GM23338 (cell line): Measurements from ENCODE around the gene AGAP1. TPM values are rescaled to one million over a fixed set of nuclear protein-coding genes. Genes with fewer than 3 reads are reported as not detected.

ENCODE experiments used
- ATAC-seq: fragments of 200-7000 bp; cut with Tn5 transposase; 3 replicates; pipeline ENCODE4 v1.9.1; 2020
- DNase-seq: peaks from one replicate; pipeline ENCODE4 v3.0.0-alpha.2; 2015; ENCODE audit warnings: low spot score
- H2AFZ ChIP-seq: fragments of 200-600 bp; sonication (generic); 2 replicates; pipeline ENCODE4 v1.8.0; 2016; ENCODE audit warnings: antibody characterized with exemption, mild to moderate bottlenecking, moderate library complexity
- H3F3A ChIP-seq: fragments of 200-600 bp; sonication (generic); replicated peaks from 2 replicates; pipeline ENCODE4 v1.8.0; 2017; ENCODE audit warnings: antibody characterized with exemption, mixed run types, low read depth
- H3K27ac ChIP-seq: fragments of 200-600 bp; sonication (generic); 2 replicates; pipeline ENCODE4 v1.6.1; 2016; ENCODE audit warnings: low read depth
- H3K27me3 ChIP-seq: fragments of 200-600 bp; sonication (generic); 2 replicates; pipeline ENCODE4 v1.8.0; 2016; ENCODE audit warnings: mild to moderate bottlenecking, mixed run types, moderate library complexity; ENCODE audit not compliant: insufficient read depth
- H3K36me3 ChIP-seq: fragments of 200-600 bp; sonication (generic); 2 replicates; pipeline ENCODE4 v1.8.0; 2016; ENCODE audit warnings: mild to moderate bottlenecking; ENCODE audit not compliant: insufficient read depth
- H3K4me1 ChIP-seq: fragments of 200-600 bp; sonication (generic); 2 replicates; pipeline ENCODE4 v1.8.0; 2016; ENCODE audit warnings: mild to moderate bottlenecking, moderate library complexity; ENCODE audit not compliant: insufficient read depth
- H3K4me2 ChIP-seq: fragments of 200-600 bp; sonication (generic); 2 replicates; pipeline ENCODE4 v1.7.1; 2017; ENCODE audit warnings: mixed run types
- H3K4me3 ChIP-seq: fragments of 200-600 bp; sonication (generic); 2 replicates; pipeline ENCODE4 v1.6.1; 2016; ENCODE audit warnings: mixed run types
- H3K79me2 ChIP-seq: fragments of 200-600 bp; sonication (generic); replicated peaks from 2 replicates; pipeline ENCODE4 v1.8.0; 2017; ENCODE audit warnings: mild to moderate bottlenecking; ENCODE audit not compliant: insufficient read depth
- H3K9me2 ChIP-seq: fragments of 200-600 bp; sonication (generic); 2 replicates; pipeline ENCODE4 v1.8.0; 2017; ENCODE audit not compliant: insufficient read depth
- H4K20me1 ChIP-seq: fragments of 200-600 bp; sonication (generic); replicated peaks from 2 replicates; pipeline ENCODE4 v1.8.0; 2017; ENCODE audit warnings: mild to moderate bottlenecking; ENCODE audit not compliant: insufficient read depth
- H3K27ac Mint-ChIP-seq: 2 replicates; pipeline ENCODE4 v1.8.0; 2020; ENCODE audit warnings: inconsistent platforms, mild to moderate bottlenecking, moderate library complexity, mixed read lengths
- H3K27me3 Mint-ChIP-seq: 3 replicates; pipeline ENCODE4 v1.8.0; 2022; ENCODE audit warnings: low read depth, mild to moderate bottlenecking, moderate library complexity, mixed read lengths, inconsistent platforms; ENCODE audit not compliant: insufficient read depth, poor library complexity
- H3K36me3 Mint-ChIP-seq: 3 replicates; pipeline ENCODE4 v1.8.0; 2021; ENCODE audit warnings: low read depth, mild to moderate bottlenecking, inconsistent platforms, moderate library complexity, mixed read lengths
- H3K4me1 Mint-ChIP-seq: 3 replicates; pipeline ENCODE4 v1.8.0; 2020; ENCODE audit warnings: mild to moderate bottlenecking, inconsistent platforms, mixed read lengths
- H3K4me3 Mint-ChIP-seq: 3 replicates; pipeline ENCODE4 v1.8.0; 2021; ENCODE audit warnings: moderate library complexity, mild to moderate bottlenecking, inconsistent platforms, mixed read lengths
- H3K9me3 Mint-ChIP-seq: 3 replicates; pipeline ENCODE4 v1.8.0; 2020; ENCODE audit warnings: moderate library complexity, mild to moderate bottlenecking, inconsistent platforms, mixed read lengths
- CREB1 ChIP-seq: fragments of 250-450 bp; sonication (Bioruptor Pico); IDR thresholded peaks from 2 replicates; pipeline ENCODE4 v1.5.0; 2020; ENCODE audit warnings: low read depth, mild to moderate bottlenecking, moderate library complexity
- ETS1 ChIP-seq: IDR thresholded peaks from 2 replicates; pipeline ENCODE4 v1.6.1; 2016; ENCODE audit warnings: antibody characterized with exemption
- EZH2 ChIP-seq: fragments of 200-600 bp; sonication (generic); IDR thresholded peaks from one replicate; pipeline ENCODE4 v1.8.0; 2017; ENCODE audit warnings: antibody characterized with exemption, mild to moderate bottlenecking, low read depth; ENCODE audit not compliant: unreplicated experiment
- EZH2phosphoT487 ChIP-seq: fragments of 200-600 bp; sonication (generic); IDR thresholded peaks from one replicate; pipeline ENCODE4 v1.8.1; 2018; ENCODE audit warnings: antibody characterized with exemption; ENCODE audit not compliant: unreplicated experiment
- JUNB ChIP-seq: IDR thresholded peaks from one replicate; pipeline ENCODE4 v1.6.1; 2016; ENCODE audit warnings: antibody characterized with exemption; ENCODE audit not compliant: unreplicated experiment
- NANOG ChIP-seq: IDR thresholded peaks from 2 replicates; pipeline ENCODE4 v1.6.1; 2016; ENCODE audit warnings: antibody characterized with exemption, borderline replicate concordance
- POLR2AphosphoS5 ChIP-seq: IDR thresholded peaks from 2 replicates; pipeline ENCODE4 v1.6.1; 2016; ENCODE audit warnings: antibody characterized with exemption, low read depth
- REST ChIP-seq: IDR thresholded peaks from one replicate; pipeline ENCODE4 v1.6.1; 2018; ENCODE audit warnings: antibody characterized with exemption; ENCODE audit not compliant: unreplicated experiment
- STAT1 ChIP-seq: IDR thresholded peaks from one replicate; pipeline ENCODE4 v1.6.1; 2016; ENCODE audit warnings: antibody characterized with exemption; ENCODE audit not compliant: unreplicated experiment
- ZNF114 ChIP-seq: fragments of 250-450 bp; sonication (Bioruptor Pico); IDR thresholded peaks from 2 replicates; pipeline ENCODE4 v1.5.0; 2020; ENCODE audit warnings: mild to moderate bottlenecking, moderate library complexity
- ZNF331 ChIP-seq: fragments of 250-450 bp; sonication (Bioruptor Pico); IDR thresholded peaks from 2 replicates; pipeline ENCODE4 v1.5.0; 2020; ENCODE audit warnings: low read depth, mild to moderate bottlenecking, moderate library complexity
- ZNF462 ChIP-seq: fragments of 250-450 bp; sonication (Bioruptor Pico); IDR thresholded peaks from 2 replicates; pipeline ENCODE4 v1.5.0; 2020; ENCODE audit warnings: mild to moderate bottlenecking, moderate library complexity
- polyA plus RNA-seq: library from polyadenylated mRNA; unstranded; fragments of >200 nt; fragmentation: Nextera tagmentation; extraction: Ambion mirVana; gene quantifications from 2 replicates; pipeline ENCODE4 v1.2.1, GENCODE V29; 2016
- total RNA-seq: library from RNA; depleted of rRNA; stranded (reverse); fragments of >200 nt; shearing (Covaris generic); gene quantifications from 2 replicates; pipeline ENCODE4 v1.2.3, GENCODE V29; 2014
- TF ChIP-seq, protein P1 (sequence below), 2 experiments: fragments of 200-600 bp in 1 of 2; sonication (generic) in 1 of 2; conservative IDR thresholded peaks; 2 replicates each; pipeline versions ENCODE4 v1.5.1 to v1.6.1; 2016 to 2017; ENCODE audit warnings: antibody characterized with exemption in 2 of 2, low read depth in 2 of 2, mild to moderate bottlenecking in 2 of 2, moderate library complexity in 1 of 2

Gene AGAP1
- total and polyA plus RNA-seq, 2 experiments from 2014 or later = 13.3 to 27.9 TPM

- H4K20me1 ChIP-seq = peaks cover 24% of the 10 kb centered on the region
- no peak overlapping the region for H2AFZ ChIP-seq
- 0 out of 2 replicates have a peak, but pooled peaks cover 6% of the 10 kb centered on the region for H3K9me2 ChIP-seq
- H3K4me2 ChIP-seq = peak overlapping the region; percentile 48; the same call in 1 of the 2 replicates
- no peak for TF ChIP-seq ETS1
- TF ChIP-seq STAT1 = no peak
- TF ChIP-seq CREB1 (CRISPR knock-in tag) = no peak
- TF ChIP-seq EZH2phosphoT487 = no peak
- TF ChIP-seq ZNF331 (CRISPR knock-in tag) = no peak
- TF ChIP-seq, protein P1, sequence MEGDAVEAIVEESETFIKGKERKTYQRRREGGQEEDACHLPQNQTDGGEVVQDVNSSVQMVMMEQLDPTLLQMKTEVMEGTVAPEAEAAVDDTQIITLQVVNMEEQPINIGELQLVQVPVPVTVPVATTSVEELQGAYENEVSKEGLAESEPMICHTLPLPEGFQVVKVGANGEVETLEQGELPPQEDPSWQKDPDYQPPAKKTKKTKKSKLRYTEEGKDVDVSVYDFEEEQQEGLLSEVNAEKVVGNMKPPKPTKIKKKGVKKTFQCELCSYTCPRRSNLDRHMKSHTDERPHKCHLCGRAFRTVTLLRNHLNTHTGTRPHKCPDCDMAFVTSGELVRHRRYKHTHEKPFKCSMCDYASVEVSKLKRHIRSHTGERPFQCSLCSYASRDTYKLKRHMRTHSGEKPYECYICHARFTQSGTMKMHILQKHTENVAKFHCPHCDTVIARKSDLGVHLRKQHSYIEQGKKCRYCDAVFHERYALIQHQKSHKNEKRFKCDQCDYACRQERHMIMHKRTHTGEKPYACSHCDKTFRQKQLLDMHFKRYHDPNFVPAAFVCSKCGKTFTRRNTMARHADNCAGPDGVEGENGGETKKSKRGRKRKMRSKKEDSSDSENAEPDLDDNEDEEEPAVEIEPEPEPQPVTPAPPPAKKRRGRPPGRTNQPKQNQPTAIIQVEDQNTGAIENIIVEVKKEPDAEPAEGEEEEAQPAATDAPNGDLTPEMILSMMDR (conservative IDR thresholded peaks at IDR 0.05; ENCODE audit: low read depth in 2 of 2) = no peak
- no peak for TF ChIP-seq POLR2AphosphoS5
- no peak for TF ChIP-seq ZNF114 (CRISPR knock-in tag)
- TF ChIP-seq NANOG = no peak
- no peak for TF ChIP-seq EZH2
- no peak for TF ChIP-seq JUNB
- no peak for TF ChIP-seq ZNF462 (CRISPR knock-in tag)
- TF ChIP-seq REST = no peak
- no peak overlapping the region for H3K4me3 ChIP-seq
- DNase-seq (no peak), ATAC-seq (no peak)
- Mint-ChIP-seq H3K4me1 (peaks cover 45% of the 10 kb centered on the region), H3K27ac (no peak overlapping the region), H3K36me3 (peaks cover 6% of the 10 kb centered on the region; the same call in 2 of the 3 replicates), H3K9me3 (no peaks in the 10 kb centered on the region; the same call in 2 of the 3 replicates), H3K27me3 (peaks cover 15% of the 10 kb centered on the region), H3K4me3 (no peak overlapping the region)
- peaks cover 85% of the 10 kb centered on the region for H3K79me2 ChIP-seq
- no peaks in the 10 kb centered on the region for H3K36me3 ChIP-seq
- no peaks in the 10 kb centered on the region for H3K27me3 ChIP-seq
- peaks cover 43% of the 10 kb centered on the region for H3K4me1 ChIP-seq
- no peaks in the 10 kb centered on the region for H3F3A ChIP-seq
- no peak overlapping the region for H3K27ac ChIP-seq
Observed at GRCh38 chr2:235703711-235704295, 210.0 kb downstream of the AGAP1 start.
